GM23338 (cell line): Measurements from ENCODE around the gene KLHL6. TPM values are rescaled to one million over a fixed set of nuclear protein-coding genes. Genes with fewer than 3 reads are reported as not detected.
"Not testable (repeated sequence)": the region's sequence is repeated elsewhere in the genome, so short reads cannot be mapped to it uniquely, and the experiment has no call there.

ENCODE experiments used
- ATAC-seq: fragments of 200-7000 bp; cut with Tn5 transposase; 3 replicates; pipeline ENCODE4 v1.9.1; 2020
- DNase-seq: peaks from one replicate; pipeline ENCODE4 v3.0.0-alpha.2; 2015; ENCODE audit warnings: low spot score
- H2AFZ ChIP-seq: fragments of 200-600 bp; sonication (generic); 2 replicates; pipeline ENCODE4 v1.8.0; 2016; ENCODE audit warnings: antibody characterized with exemption, mild to moderate bottlenecking, moderate library complexity
- H3F3A ChIP-seq: fragments of 200-600 bp; sonication (generic); replicated peaks from 2 replicates; pipeline ENCODE4 v1.8.0; 2017; ENCODE audit warnings: antibody characterized with exemption, mixed run types, low read depth
- H3K27ac ChIP-seq: fragments of 200-600 bp; sonication (generic); 2 replicates; pipeline ENCODE4 v1.6.1; 2016; ENCODE audit warnings: low read depth
- H3K27me3 ChIP-seq: fragments of 200-600 bp; sonication (generic); 2 replicates; pipeline ENCODE4 v1.8.0; 2016; ENCODE audit warnings: mild to moderate bottlenecking, mixed run types, moderate library complexity; ENCODE audit not compliant: insufficient read depth
- H3K36me3 ChIP-seq: fragments of 200-600 bp; sonication (generic); 2 replicates; pipeline ENCODE4 v1.8.0; 2016; ENCODE audit warnings: mild to moderate bottlenecking; ENCODE audit not compliant: insufficient read depth
- H3K4me1 ChIP-seq: fragments of 200-600 bp; sonication (generic); 2 replicates; pipeline ENCODE4 v1.8.0; 2016; ENCODE audit warnings: mild to moderate bottlenecking, moderate library complexity; ENCODE audit not compliant: insufficient read depth
- H3K4me2 ChIP-seq: fragments of 200-600 bp; sonication (generic); 2 replicates; pipeline ENCODE4 v1.7.1; 2017; ENCODE audit warnings: mixed run types
- H3K4me3 ChIP-seq: fragments of 200-600 bp; sonication (generic); 2 replicates; pipeline ENCODE4 v1.6.1; 2016; ENCODE audit warnings: mixed run types
- H3K79me2 ChIP-seq: fragments of 200-600 bp; sonication (generic); replicated peaks from 2 replicates; pipeline ENCODE4 v1.8.0; 2017; ENCODE audit warnings: mild to moderate bottlenecking; ENCODE audit not compliant: insufficient read depth
- H3K9me2 ChIP-seq: fragments of 200-600 bp; sonication (generic); 2 replicates; pipeline ENCODE4 v1.8.0; 2017; ENCODE audit not compliant: insufficient read depth
- H4K20me1 ChIP-seq: fragments of 200-600 bp; sonication (generic); replicated peaks from 2 replicates; pipeline ENCODE4 v1.8.0; 2017; ENCODE audit warnings: mild to moderate bottlenecking; ENCODE audit not compliant: insufficient read depth
- H3K27ac Mint-ChIP-seq: 2 replicates; pipeline ENCODE4 v1.8.0; 2020; ENCODE audit warnings: inconsistent platforms, mild to moderate bottlenecking, moderate library complexity, mixed read lengths
- H3K27me3 Mint-ChIP-seq: 3 replicates; pipeline ENCODE4 v1.8.0; 2022; ENCODE audit warnings: low read depth, mild to moderate bottlenecking, moderate library complexity, mixed read lengths, inconsistent platforms; ENCODE audit not compliant: insufficient read depth, poor library complexity
- H3K36me3 Mint-ChIP-seq: 3 replicates; pipeline ENCODE4 v1.8.0; 2021; ENCODE audit warnings: low read depth, mild to moderate bottlenecking, inconsistent platforms, moderate library complexity, mixed read lengths
- H3K4me1 Mint-ChIP-seq: 3 replicates; pipeline ENCODE4 v1.8.0; 2020; ENCODE audit warnings: mild to moderate bottlenecking, inconsistent platforms, mixed read lengths
- H3K4me3 Mint-ChIP-seq: 3 replicates; pipeline ENCODE4 v1.8.0; 2021; ENCODE audit warnings: moderate library complexity, mild to moderate bottlenecking, inconsistent platforms, mixed read lengths
- H3K9me3 Mint-ChIP-seq: 3 replicates; pipeline ENCODE4 v1.8.0; 2020; ENCODE audit warnings: moderate library complexity, mild to moderate bottlenecking, inconsistent platforms, mixed read lengths
- EZH2phosphoT487 ChIP-seq: fragments of 200-600 bp; sonication (generic); IDR thresholded peaks from one replicate; pipeline ENCODE4 v1.8.1; 2018; ENCODE audit warnings: antibody characterized with exemption; ENCODE audit not compliant: unreplicated experiment
- NANOG ChIP-seq: IDR thresholded peaks from 2 replicates; pipeline ENCODE4 v1.6.1; 2016; ENCODE audit warnings: antibody characterized with exemption, borderline replicate concordance
- REST ChIP-seq: IDR thresholded peaks from one replicate; pipeline ENCODE4 v1.6.1; 2018; ENCODE audit warnings: antibody characterized with exemption; ENCODE audit not compliant: unreplicated experiment
- STAT1 ChIP-seq: IDR thresholded peaks from one replicate; pipeline ENCODE4 v1.6.1; 2016; ENCODE audit warnings: antibody characterized with exemption; ENCODE audit not compliant: unreplicated experiment
- ZNF462 ChIP-seq: fragments of 250-450 bp; sonication (Bioruptor Pico); IDR thresholded peaks from 2 replicates; pipeline ENCODE4 v1.5.0; 2020; ENCODE audit warnings: mild to moderate bottlenecking, moderate library complexity
- polyA plus RNA-seq: library from polyadenylated mRNA; unstranded; fragments of >200 nt; fragmentation: Nextera tagmentation; extraction: Ambion mirVana; gene quantifications from 2 replicates; pipeline ENCODE4 v1.2.1, GENCODE V29; 2016
- total RNA-seq: library from RNA; depleted of rRNA; stranded (reverse); fragments of >200 nt; shearing (Covaris generic); gene quantifications from 2 replicates; pipeline ENCODE4 v1.2.3, GENCODE V29; 2014

The KLHL6 gene
- total and polyA plus RNA-seq, 2 experiments from 2014 or later, result not detected

GRCh38 chr3:183477801-183478456 lies 77.6 kb downstream of the KLHL6 start:
- no peaks in the 10 kb centered on the region for H3K36me3 ChIP-seq
- H3F3A ChIP-seq, result no peaks in the 10 kb centered on the region
- no peak for DNase-seq
- no peak for ATAC-seq
- no peak overlapping the region for H3K4me2 ChIP-seq
- no peak overlapping the region for H3K27ac ChIP-seq
- H3K27me3 ChIP-seq, result no peaks in the 10 kb centered on the region
- no peak overlapping the region for H3K27ac Mint-ChIP-seq
- peaks cover 14% of the 10 kb centered on the region for H3K4me1 Mint-ChIP-seq
- no peaks in the 10 kb centered on the region for H3K9me2 ChIP-seq
- peaks cover 5% of the 10 kb centered on the region; the same call in 1 of the 2 replicates for H3K4me1 ChIP-seq
- H2AFZ ChIP-seq, result no peak overlapping the region
- H3K4me3 ChIP-seq, result no peak overlapping the region
- no peaks in the 10 kb centered on the region for H3K79me2 ChIP-seq
- H3K27me3 Mint-ChIP-seq, result peaks cover under 1% of the 10 kb centered on the region
- H4K20me1 ChIP-seq, result no peaks in the 10 kb centered on the region
- no peaks in the 10 kb centered on the region for H3K9me3 Mint-ChIP-seq
- H3K36me3 Mint-ChIP-seq, result no peaks in the 10 kb centered on the region
- TF ChIP-seq REST (no peak), ZNF462 (CRISPR knock-in tag) (no peak), NANOG (no peak), EZH2phosphoT487 (no peak), STAT1 (no peak)
- H3K4me3 Mint-ChIP-seq, result no peak overlapping the region

- H3K9me2 ChIP-seq, H3K9me3 Mint-ChIP-seq, H3K4me3 ChIP-seq, H3K27ac ChIP-seq, H3K36me3 ChIP-seq, H4K20me1 ChIP-seq, H3K4me3 Mint-ChIP-seq, DNase-seq, H3K27ac Mint-ChIP-seq, H3K79me2 ChIP-seq, H3K4me2 ChIP-seq, H3K27me3 Mint-ChIP-seq, H2AFZ ChIP-seq, H3K27me3 ChIP-seq, H3K4me1 ChIP-seq, H3F3A ChIP-seq, H3K36me3 Mint-ChIP-seq, ATAC-seq: not testable (repeated sequence)
- peaks cover 14% of the 10 kb centered on the region for H3K4me1 Mint-ChIP-seq
Measured at GRCh38 chr3:183475764-183476162, 79.7 kb downstream of the KLHL6 start.
